Umbilical cord (tissue), 2 donors: ENCODE results near the gene MAPT. TPM values are rescaled to one million over a fixed set of nuclear protein-coding genes. Genes with fewer than 3 reads are reported as not detected.
A peak's percentile ranks its signal among the peaks of the same experiment; 100 is the strongest.

Source experiments
- DNase-seq: peaks from one replicate; pipeline ENCODE4 v3.0.0-alpha.2; 2015; ENCODE audit warnings: low spot score
- total RNA-seq: library from RNA; depleted of rRNA; stranded (reverse); fragments of >200 nt; gene quantifications from one replicate; pipeline ENCODE4 v1.2.3, GENCODE V29; 2014; ENCODE audit warnings: low replicate concordance; ENCODE audit not compliant: insufficient read depth

The MAPT gene
- total RNA-seq, 1 donor from 2014 or later = 1.7 TPM

- no peak for DNase-seq
Measured at GRCh38 chr17:46049656-46050055, 155.3 kb downstream of the MAPT start.

- peak; percentile 40 for DNase-seq
Measured at GRCh38 chr17:46053911-46054534, 159.7 kb downstream of the MAPT start.

GRCh38 chr17:46056800-46057304, 162.5 kb downstream of the MAPT start:
- no peak for DNase-seq

- DNase-seq = no peak
Measured at GRCh38 chr17:46057366-46057765, 163.0 kb downstream of the MAPT start.

- DNase-seq = no peak
Measured at GRCh38 chr17:46059486-46059885, 165.1 kb downstream of the MAPT start.

- no peak for DNase-seq
Measured at GRCh38 chr17:46060461-46060860, 166.1 kb downstream of the MAPT start.

GRCh38 chr17:46061435-46061834, 167.1 kb downstream of the MAPT start:
- no peak for DNase-seq

- DNase-seq = peak; percentile 83
Measured at GRCh38 chr17:46063241-46063640, 168.9 kb downstream of the MAPT start.

- DNase-seq = no peak
Measured at GRCh38 chr17:46064460-46064859, 170.1 kb downstream of the MAPT start.

- no peak for DNase-seq
Measured at GRCh38 chr17:46071796-46072195, 177.4 kb downstream of the MAPT start.

GRCh38 chr17:46072998-46073397, 178.6 kb downstream of the MAPT start:
- DNase-seq = peak; percentile 60

- DNase-seq = no peak
Measured at GRCh38 chr17:46074540-46074939, 180.2 kb downstream of the MAPT start.

Other genes with a start within 250 kb of the MAPT start
- 3.9 TPM for gene CRHR1, start 110.2 kb upstream of the MAPT start, total RNA-seq
- gene SPPL2C, start 49.7 kb upstream of the MAPT start, total RNA-seq = 3.1 TPM
- not detected for gene STH, start 104.7 kb downstream of the MAPT start, total RNA-seq